Measurements from ENCODE around the gene USP27X. TPM values are rescaled to one million over a fixed set of nuclear protein-coding genes. Genes with fewer than 3 reads are reported as not detected.

The USP27X gene
- total and polyA plus RNA-seq, 2 donors (not counting 1 experiment from before 2014, with no cell fraction given) = 2.6 to 3.0 TPM

- Histone ChIP-seq H3K27me3 (ENCODE audit: control insufficient read depth, insufficient read depth, low read length) (no peaks in the 10 kb centered on the region), H2AFZ (ENCODE audit: low read length) (no peak overlapping the region), H3K9me3 (ENCODE audit: control insufficient read depth, insufficient read depth, low read depth, low read length) (no peaks in the 10 kb centered on the region), H3K36me3 (ENCODE audit: control insufficient read depth, insufficient read depth, low read length) (no peaks in the 10 kb centered on the region), H4K20me1 (ENCODE audit: control insufficient read depth, extremely low read depth, insufficient read depth, low read length) (no peaks in the 10 kb centered on the region), H3K9ac (ENCODE audit: insufficient read depth, low read length) (no peak overlapping the region), H3K4me2 (ENCODE audit: extremely low read depth, insufficient read depth, low read length) (no peak overlapping the region), H3K79me2 (ENCODE audit: control insufficient read depth, insufficient read depth, low read length) (no peaks in the 10 kb centered on the region), H3K4me3 (replicated peaks in 1 of 4; ENCODE audit: control extremely low read depth in 1 of 4, insufficient read depth in 1 of 4, low read depth in 3 of 4, low read length in 4 of 4) (no peak overlapping the region), H3K4me1 (ENCODE audit: control insufficient read depth, extremely low read depth, insufficient read depth, low read length) (no peaks in the 10 kb centered on the region), H3K27ac (ENCODE audit: insufficient read depth, low read length) (no peak overlapping the region)
- DNase-seq (ENCODE audit: low read depth in 2 of 2) = no peak
- no peak for TF ChIP-seq EZH2 (IDR thresholded peaks at IDR 0.05; ENCODE audit: low read length, missing control alignments)
- TF ChIP-seq, protein P1, sequence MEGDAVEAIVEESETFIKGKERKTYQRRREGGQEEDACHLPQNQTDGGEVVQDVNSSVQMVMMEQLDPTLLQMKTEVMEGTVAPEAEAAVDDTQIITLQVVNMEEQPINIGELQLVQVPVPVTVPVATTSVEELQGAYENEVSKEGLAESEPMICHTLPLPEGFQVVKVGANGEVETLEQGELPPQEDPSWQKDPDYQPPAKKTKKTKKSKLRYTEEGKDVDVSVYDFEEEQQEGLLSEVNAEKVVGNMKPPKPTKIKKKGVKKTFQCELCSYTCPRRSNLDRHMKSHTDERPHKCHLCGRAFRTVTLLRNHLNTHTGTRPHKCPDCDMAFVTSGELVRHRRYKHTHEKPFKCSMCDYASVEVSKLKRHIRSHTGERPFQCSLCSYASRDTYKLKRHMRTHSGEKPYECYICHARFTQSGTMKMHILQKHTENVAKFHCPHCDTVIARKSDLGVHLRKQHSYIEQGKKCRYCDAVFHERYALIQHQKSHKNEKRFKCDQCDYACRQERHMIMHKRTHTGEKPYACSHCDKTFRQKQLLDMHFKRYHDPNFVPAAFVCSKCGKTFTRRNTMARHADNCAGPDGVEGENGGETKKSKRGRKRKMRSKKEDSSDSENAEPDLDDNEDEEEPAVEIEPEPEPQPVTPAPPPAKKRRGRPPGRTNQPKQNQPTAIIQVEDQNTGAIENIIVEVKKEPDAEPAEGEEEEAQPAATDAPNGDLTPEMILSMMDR (conservative IDR thresholded peaks at IDR 0.05 in 1 of 2, IDR thresholded peaks at IDR 0.05 in 1 of 2; ENCODE audit: low read depth in 1 of 2, low read length in 2 of 2) = no peak
These were observed 36.7 kb upstream of the USP27X start for GRCh38 chrX:49842621-49843020.

DNA sequence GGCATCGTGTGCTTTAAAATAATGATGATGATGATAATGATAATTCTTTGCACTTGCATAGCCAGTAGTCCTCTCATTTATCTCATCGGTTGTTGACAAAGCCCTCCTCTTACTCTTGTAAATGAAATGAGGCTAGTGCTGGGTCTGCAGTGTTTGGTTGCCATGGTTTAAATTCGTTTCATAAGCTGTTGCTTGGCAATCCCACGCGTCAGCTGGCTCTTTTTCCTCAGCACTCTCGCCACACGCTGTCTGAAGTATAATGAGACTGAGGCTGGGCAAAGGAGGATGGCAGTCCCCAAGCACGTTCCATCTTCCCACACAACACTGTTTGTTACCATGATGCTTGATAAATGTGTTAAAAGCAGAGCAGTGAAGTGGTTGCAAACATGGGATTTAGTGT is 34.7 kb upstream of the USP27X start:
- H3K4me1 ChIP-seq (ENCODE audit: control insufficient read depth, extremely low read depth, insufficient read depth, low read length) = no peaks in the 10 kb centered on the region
- TF ChIP-seq EZH2 (IDR thresholded peaks at IDR 0.05; ENCODE audit: low read length, missing control alignments) = no peak
- TF ChIP-seq, protein P1 (conservative IDR thresholded peaks at IDR 0.05 in 1 of 2, IDR thresholded peaks at IDR 0.05 in 1 of 2; ENCODE audit: low read depth in 1 of 2, low read length in 2 of 2) = no peak
- H3K27me3 ChIP-seq (ENCODE audit: control insufficient read depth, insufficient read depth, low read length) = no peaks in the 10 kb centered on the region
- H3K79me2 ChIP-seq (ENCODE audit: control insufficient read depth, insufficient read depth, low read length) = no peaks in the 10 kb centered on the region
- H3K36me3 ChIP-seq (ENCODE audit: control insufficient read depth, insufficient read depth, low read length) = no peaks in the 10 kb centered on the region
- no peaks in the 10 kb centered on the region for H3K9me3 ChIP-seq (ENCODE audit: control insufficient read depth, insufficient read depth, low read depth, low read length)
- no peak overlapping the region for H2AFZ ChIP-seq (ENCODE audit: low read length)
- H3K4me3 ChIP-seq (replicated peaks in 1 of 4; ENCODE audit: control extremely low read depth in 1 of 4, insufficient read depth in 1 of 4, low read depth in 3 of 4, low read length in 4 of 4) = no peak overlapping the region
- no peak for DNase-seq (ENCODE audit: low read depth in 2 of 2)
- no peak overlapping the region for H3K9ac ChIP-seq (ENCODE audit: insufficient read depth, low read length)
- no peak overlapping the region for H3K4me2 ChIP-seq (ENCODE audit: extremely low read depth, insufficient read depth, low read length)
- H3K27ac ChIP-seq (ENCODE audit: insufficient read depth, low read length) = no peak overlapping the region
- H4K20me1 ChIP-seq (ENCODE audit: control insufficient read depth, extremely low read depth, insufficient read depth, low read length) = no peaks in the 10 kb centered on the region

- no peak overlapping the region for H3K4me3 ChIP-seq (replicated peaks in 1 of 4; ENCODE audit: control extremely low read depth in 1 of 4, insufficient read depth in 1 of 4, low read depth in 3 of 4, low read length in 4 of 4)
- no peak for DNase-seq (ENCODE audit: low read depth in 2 of 2)
- no peaks in the 10 kb centered on the region for H4K20me1 ChIP-seq (ENCODE audit: control insufficient read depth, extremely low read depth, insufficient read depth, low read length)
- H2AFZ ChIP-seq (ENCODE audit: low read length) = no peak overlapping the region
- H3K4me1 ChIP-seq (ENCODE audit: control insufficient read depth, extremely low read depth, insufficient read depth, low read length) = no peaks in the 10 kb centered on the region
- H3K79me2 ChIP-seq (ENCODE audit: control insufficient read depth, insufficient read depth, low read length) = no peaks in the 10 kb centered on the region
- H3K4me2 ChIP-seq (ENCODE audit: extremely low read depth, insufficient read depth, low read length) = no peak overlapping the region
- TF ChIP-seq, protein P1 (conservative IDR thresholded peaks at IDR 0.05 in 1 of 2, IDR thresholded peaks at IDR 0.05 in 1 of 2; ENCODE audit: low read depth in 1 of 2, low read length in 2 of 2) = no peak
- no peak for TF ChIP-seq EZH2 (IDR thresholded peaks at IDR 0.05; ENCODE audit: low read length, missing control alignments)
- H3K36me3 ChIP-seq (ENCODE audit: control insufficient read depth, insufficient read depth, low read length) = no peaks in the 10 kb centered on the region
- H3K27ac ChIP-seq (ENCODE audit: insufficient read depth, low read length) = no peak overlapping the region
- no peaks in the 10 kb centered on the region for H3K9me3 ChIP-seq (ENCODE audit: control insufficient read depth, insufficient read depth, low read depth, low read length)
- H3K9ac ChIP-seq (ENCODE audit: insufficient read depth, low read length) = no peak overlapping the region
- H3K27me3 ChIP-seq (ENCODE audit: control insufficient read depth, insufficient read depth, low read length) = no peaks in the 10 kb centered on the region
These were observed 33.4 kb upstream of the USP27X start for GRCh38 chrX:49845701-49846403.
